ENCODE results near the gene WNT3A.

Gene WNT3A

GRCh38 chr1:228072658-228073043 is 65.9 kb downstream of the WNT3A start:
- no peak for DNase-seq

- no peak for DNase-seq
Observed at GRCh38 chr1:228073061-228073856, 66.5 kb downstream of the WNT3A start.

GRCh38 chr1:228073857-228074545 is 67.2 kb downstream of the WNT3A start:
- peak; percentile 36 for DNase-seq

DNA sequence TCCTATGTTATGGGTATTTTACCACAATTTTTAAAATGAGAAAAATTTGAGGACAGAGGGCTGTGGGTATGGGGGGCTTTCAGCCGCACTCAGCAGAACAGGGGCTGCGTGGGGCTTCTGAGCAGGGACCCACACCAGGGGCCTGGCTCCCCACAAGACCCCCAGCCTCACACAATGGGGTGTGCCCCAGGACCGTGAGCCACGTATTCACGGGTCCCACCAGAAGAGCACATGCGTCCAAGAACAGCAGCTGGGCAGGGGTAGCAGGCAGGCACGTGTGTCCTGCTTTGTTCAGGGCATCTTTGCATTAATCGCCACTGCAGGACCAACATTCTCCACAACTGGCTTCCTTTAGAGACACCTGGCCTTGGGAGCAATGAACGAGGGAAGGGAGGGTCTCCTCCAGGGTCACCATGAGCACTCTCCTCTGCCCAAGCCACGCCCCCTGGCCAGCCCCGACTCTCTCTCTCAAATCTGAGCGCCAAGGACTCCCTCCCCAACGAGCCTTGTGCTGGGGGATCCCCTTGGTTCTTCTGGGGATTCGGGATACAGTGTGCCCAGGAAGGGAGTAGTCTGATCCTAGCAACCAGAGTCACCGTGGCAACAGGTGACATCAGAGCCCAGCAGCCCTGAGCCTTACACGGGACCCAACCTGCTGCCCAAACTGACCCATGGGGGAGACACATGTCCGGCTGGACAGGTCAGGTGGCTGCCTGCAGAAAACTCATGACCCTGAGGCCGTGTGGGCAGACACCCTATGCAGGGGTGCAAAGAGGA is 68.3 kb downstream of the WNT3A start:
- no peak for DNase-seq

- no peak for DNase-seq
Observed at GRCh38 chr1:228075801-228076271, 69.0 kb downstream of the WNT3A start.

- no peak for DNase-seq
Observed at GRCh38 chr1:228076796-228077430, 70.1 kb downstream of the WNT3A start.

GRCh38 chr1:228077565-228078330 is 71.0 kb downstream of the WNT3A start:
- no peak for DNase-seq

DNA sequence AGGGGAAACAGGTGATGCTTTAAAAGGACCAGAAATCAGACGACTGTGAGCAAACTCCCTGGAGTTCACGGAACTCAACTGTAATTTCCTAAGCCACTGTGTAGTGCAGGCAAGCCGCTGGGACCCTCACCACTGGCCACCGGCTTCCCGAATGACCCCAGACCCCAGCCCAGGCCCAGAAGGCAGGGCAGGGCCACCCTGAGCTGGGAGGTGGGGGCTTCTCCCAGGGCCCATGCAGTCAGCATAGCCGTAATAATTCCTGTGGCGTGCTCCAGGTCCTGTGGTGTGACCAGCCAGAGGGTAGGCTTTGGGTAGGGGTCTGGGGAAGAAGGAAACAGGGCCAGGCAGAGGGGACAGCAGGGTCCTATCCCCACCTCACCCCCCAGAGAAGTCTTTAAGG is 72.2 kb downstream of the WNT3A start:
- no peak for DNase-seq

DNA sequence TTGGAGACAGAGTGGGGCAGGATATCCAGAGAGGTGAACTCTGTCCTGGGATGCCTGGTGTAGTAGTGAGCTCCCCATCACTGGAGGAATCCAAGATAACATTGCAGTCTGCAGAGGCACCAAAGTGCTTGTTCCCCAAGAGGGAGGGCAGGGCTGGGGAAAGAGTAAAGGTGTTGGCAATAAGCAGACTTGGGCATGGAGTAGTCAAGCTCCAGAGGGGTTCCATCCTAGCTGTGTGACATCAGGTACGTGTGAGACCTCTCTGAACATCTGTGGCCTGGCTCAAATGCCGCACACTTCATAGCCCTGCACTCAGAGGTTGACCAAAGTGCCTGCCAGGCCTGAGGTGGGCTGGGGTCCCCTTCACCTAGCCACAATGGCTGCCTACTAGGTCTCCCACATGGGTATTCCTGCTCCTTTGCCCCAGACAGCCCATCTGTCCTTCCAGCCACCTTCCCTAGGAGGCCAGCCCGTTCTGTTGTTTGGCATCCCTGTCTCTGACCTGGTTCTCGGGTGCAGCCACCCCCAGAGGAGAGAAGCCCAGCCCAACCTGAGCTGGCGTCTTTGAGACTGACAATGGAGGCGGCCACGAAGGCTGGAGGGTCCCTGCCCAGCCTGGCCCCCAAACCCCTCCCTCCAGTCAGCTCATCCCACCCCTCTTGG is 72.9 kb downstream of the WNT3A start:
- DNase-seq = no peak

DNA sequence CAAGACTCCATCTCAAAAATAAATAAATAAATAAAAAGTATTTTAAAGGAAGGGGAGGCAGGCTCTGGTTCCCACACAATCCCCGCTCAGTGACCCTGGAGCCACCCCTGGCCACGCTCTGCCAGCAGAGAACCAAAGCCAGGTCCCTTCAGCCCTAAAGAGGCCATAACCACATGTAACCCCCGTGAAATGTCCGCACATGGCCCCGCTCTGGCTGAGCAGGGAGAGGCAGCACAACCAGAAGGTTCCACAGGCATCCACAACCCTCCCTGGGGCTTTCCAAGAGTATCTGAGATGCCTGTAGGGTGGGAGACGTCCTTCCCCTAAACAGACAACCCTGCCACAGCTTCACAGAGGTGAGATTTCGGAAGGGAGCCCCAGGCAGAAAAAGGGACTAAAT is 74.3 kb downstream of the WNT3A start:
- no peak for DNase-seq

DNA sequence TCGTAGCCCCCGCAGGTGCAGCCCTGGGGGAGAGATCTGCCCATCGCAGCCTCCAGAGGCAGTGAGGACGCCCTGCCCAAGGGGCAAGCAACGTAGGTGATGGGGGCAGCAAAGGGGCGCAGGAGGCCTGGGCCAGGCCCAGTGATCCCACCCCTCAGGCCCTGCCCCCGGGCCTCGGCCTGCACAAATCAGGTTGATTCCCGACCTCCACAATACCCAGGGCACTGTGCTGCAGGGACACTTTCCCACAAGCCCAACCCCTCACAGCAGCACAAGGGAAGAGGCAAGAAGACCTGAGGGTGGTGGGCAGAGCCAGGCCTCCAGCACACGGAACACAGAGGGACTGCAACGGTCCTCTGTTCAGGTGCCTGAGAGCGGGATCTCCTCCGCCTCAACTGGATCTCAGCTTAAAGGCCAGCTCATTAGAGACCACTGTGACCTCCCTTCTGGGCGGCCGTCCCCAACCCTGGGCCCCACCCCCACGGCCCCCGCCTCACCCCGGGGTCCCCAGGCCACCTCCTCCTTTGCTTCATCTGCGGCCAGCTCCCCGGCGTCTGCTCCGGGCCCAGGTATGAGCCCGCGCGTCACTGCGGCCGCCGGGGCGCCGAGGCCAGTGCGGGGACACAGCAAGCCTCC is 74.9 kb downstream of the WNT3A start:
- DNase-seq = peak; percentile 3

- DNase-seq = peak; percentile 66
Observed at GRCh38 chr1:228082214-228082917, 75.6 kb downstream of the WNT3A start, which contains the start of gene ARF1. TSS of gene ARF1 (plus strand) at chr1:228082708. CDS start at chr1:228097115, 14,407 bp downstream.

DNA sequence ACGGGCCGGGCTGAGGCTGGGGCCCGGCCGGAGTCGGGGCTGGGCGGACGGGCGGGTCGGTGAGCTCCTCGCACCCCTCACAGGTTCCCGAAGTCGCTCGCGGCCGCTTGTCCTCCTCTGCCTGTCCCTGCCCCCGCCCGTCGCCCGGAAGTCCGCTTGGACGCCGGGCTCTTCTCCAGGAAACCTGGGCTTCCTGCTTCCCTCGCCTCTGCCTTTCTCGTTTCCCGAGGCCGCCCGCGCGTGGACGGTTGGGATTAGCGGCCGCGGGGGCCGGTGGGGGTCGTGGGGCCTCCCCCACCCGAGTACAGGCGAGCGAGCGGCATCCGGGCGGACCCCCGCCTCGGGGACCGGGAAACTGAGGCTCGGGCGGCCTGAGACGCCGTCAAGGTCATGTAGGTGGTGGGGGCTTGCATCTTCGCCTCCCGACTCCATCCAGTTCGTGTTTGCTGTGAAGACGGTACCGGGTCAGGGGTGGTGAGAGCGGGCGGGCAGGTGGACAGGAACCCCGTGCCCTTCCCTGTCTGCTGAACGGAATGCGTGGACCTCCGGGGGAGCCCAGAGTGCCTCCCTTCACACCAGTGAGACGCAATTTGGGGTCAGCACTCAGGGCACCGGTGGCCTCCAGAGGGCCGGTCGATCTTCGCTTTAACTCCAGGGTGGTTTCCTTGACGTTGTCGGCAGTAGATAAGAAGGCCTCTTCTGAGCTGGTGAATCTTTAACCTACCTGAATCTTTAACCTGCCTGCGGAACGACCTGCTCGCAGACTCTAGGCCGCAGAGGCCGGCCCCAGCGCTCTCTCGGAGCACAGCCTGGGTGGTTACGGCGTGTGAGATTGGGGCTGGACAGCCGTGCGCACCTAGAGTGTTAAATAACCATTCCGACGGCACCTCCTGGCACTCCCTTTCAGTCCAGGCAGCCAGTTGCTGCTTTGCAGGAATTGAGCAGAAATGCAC is 76.4 kb downstream of the WNT3A start:
- DNase-seq = no peak

DNA sequence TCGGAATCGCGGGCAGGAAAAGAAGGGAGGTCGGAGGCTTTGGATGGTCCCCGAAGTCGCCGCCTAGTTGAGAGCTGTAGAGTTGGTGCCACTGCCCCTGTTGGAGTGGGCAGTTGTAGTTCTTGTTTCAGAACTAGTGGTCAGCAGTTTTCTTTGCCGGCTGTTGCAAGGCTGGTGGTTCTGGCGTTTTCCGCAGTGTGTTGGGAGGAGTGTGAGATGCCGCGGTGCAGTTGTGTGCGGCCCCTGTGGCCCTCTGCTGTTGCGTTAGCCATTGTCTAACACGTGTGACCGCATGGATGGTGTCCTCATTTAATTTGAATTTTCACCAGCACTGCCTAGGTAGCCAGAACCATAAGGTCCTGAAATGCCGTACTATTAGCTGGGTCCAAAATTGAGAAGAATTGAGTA is 77.1 kb downstream of the WNT3A start:
- no peak for DNase-seq

DNA sequence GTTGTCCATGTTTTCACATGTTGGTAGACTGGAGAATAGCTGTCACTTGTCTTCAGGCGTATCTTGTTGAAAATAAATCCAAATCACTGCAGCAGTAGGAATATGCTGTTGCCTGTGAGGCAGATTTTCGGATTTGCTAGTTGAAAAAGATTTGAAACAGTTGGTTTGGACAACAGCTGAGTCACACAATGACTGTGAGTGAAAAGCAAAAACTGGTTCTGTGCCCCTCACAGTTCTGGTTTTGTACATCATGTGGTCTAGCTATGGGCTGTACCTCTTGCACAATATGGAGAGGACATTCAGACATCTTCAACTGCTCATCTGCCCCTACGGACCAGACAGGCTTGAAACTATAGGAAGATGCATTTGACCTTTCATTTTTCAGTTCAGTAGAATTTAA is 77.5 kb downstream of the WNT3A start:
- no peak for DNase-seq

GRCh38 chr1:228084797-228085196 is 78.0 kb downstream of the WNT3A start:
- no peak for DNase-seq

DNA sequence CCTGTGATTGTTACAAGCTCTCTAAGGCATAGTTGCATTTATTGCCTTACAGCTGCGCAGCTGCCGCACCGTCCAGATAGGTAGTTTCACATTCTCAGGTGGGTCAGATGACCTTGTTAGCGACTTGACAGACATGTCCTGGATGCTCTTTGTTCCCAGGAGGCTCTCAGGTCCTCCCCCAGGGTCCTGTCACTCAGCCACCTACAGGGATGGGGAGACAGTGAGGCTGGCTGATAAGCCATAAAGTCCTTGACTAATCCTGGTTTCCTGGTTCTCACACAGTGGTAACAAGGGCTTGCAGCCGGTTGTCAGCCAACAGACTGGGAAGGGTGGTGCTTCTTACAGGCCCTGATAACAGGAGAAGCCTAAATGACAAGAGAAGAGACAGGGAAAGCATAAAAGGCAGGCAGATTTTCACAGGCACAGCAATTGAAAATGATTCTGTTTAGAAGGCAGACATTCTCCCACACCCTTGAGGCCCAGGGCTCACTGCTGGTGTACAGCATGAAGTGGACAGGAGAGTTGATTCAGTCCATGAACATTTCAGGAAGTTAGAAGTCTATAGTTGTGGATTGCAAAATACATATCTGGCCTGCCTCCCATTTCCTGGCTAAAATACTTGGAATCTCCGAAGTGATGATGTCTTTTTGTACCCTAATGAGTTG is 78.6 kb downstream of the WNT3A start:
- no peak for DNase-seq

DNA sequence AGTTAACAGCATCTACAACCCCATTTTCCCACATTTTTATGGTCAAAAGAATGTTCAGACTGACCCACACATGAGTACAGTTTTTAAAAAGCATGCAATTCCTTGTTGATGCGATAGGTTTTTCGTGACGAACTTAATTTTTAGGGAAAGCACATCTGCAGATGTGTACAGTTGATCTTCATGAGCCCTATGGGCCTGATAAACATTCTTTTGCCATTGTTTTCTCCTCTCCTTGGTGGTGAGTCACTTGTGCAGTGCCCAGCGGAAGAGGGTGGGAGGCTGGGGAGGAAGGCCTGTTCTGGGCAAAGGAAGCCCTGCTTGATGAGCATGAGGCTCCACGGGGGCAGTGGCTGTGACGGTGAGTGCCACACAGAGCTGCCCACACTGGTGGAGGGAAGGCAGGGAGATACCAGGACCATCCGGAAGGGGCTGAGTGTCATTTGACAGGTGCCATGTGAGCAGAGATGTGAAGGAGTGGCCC is 81.0 kb downstream of the WNT3A start:
- DNase-seq = no peak

All from DMS79 (cell line).